ENCODE data around the gene BACE2.
"Not testable (repeated sequence)": the region's sequence is repeated elsewhere in the genome, so short reads cannot be mapped to it uniquely, and the experiment has no call there.

Gene BACE2

DNA sequence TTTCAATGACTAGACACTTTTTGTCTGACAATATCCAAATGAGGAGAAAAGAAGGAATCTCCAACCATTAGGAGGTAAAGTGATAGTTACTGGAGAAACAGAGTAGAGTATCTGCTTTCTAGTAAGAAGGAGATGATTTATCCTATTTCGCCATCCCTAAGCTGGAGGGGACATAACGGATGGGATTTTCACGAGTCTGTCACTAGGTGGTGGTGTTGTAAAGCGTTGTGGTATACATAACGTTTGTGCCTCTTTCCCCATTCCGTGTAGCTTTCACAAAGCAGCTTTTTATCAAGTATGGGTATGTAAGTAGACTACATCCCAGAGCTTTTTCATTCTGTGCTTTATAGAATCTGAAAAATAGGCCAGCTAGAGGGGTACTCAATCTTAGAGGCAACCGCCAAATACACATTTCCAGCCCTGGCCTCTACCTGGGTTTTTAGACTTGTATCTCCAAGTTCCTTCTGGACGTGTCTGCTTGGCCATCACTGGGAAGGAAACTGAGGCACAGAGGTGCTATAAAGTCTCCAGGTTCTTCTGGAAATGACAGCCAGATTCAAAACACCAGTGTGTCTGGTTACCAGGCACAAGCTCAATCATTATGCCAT lies 115.4 kb downstream of the BACE2 start:
- peak; percentile 84 for DNase-seq

DNA sequence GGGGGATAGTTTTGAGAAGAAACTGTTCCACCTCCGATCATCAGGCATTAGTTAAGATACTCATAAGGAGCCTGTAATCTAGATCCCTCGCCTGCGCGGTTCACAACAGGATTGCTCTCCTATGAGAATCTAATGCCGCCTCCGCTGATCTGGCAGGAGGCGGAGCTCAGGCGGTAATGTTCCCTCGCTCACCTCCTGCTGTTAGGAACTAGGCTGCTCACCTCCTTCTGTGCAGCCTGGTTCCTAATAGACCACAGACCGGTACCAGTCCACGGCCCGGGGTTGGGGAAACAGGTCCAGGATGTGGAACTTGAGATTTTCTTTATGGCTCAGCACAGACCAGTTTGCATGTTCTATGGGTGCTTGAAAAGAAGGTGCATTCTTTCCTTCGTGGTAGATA lies 121.5 kb downstream of the BACE2 start:
- DNase-seq: no peak

DNA sequence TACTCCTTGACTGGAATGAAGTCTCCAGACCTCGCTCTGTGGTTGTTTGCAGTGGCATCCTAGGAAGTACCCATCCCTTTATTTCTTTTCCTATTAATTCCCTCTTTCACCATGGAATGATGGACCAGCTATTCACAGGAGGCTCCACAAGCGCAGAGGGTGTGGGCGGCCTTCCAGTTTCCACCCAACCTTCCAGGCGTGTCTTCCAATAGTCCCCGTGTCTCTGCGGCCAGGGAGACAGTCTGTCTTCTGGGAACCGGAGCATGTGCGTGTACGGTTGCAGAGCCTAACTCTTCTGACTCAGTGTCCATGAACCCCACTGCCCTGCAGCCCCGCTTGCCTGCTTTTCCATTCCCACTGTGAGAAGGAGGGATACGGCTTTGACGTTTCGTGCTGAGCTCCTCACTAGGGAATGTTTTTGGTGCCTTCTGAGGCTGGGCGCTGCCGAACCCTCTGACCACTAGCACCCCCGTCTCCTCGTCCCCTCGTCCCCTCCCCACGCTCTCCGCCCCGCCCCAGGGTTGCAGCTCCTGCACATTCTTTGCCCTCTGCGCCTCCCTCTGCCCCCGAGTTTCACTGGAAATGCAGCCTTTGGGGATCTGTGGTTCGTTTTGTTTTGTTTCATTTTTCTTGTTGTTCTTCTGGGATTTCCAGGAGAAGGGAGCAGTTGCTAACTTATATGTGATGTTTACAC lies 122.3 kb downstream of the BACE2 start:
- DNase-seq: no peak

DNA sequence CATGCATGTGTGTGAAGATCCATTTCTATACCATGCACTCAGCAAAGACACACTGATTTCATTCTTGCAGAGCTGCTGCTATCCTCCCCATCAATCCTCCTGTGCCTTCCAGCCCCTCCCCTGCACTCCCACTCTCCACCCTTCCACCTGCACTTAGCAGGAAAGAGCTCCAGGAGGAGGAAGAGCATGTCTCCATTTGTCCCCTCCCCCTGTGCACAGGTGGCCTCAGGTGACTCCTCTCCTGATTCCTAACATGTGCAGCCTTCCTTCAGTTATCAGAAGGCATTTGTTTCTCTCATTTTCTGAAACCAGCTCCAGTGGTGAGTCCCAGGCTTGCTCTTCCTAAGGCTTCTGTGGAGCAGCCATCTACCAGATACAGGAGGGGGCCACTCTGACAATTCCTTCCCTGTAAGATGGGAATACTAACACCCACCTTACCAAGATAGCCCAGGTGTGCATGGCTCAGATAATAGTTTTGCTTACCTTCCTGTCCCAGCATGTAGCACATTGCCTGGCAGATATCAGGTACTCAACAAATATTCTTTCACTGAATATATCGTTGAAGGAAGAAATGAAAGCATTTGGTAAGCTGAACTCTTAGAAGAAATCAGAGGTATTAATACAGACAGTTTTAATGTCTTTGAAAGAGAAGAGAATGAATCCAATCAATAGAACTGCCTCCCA lies 126.7 kb downstream of the BACE2 start:
- DNase-seq: no peak

- DNase-seq: no peak
Observed at GRCh38 chr21:41295721-41296254, 127.8 kb downstream of the BACE2 start.

- no peak for DNase-seq
Observed at GRCh38 chr21:41302976-41303375, 135.0 kb downstream of the BACE2 start.

DNA sequence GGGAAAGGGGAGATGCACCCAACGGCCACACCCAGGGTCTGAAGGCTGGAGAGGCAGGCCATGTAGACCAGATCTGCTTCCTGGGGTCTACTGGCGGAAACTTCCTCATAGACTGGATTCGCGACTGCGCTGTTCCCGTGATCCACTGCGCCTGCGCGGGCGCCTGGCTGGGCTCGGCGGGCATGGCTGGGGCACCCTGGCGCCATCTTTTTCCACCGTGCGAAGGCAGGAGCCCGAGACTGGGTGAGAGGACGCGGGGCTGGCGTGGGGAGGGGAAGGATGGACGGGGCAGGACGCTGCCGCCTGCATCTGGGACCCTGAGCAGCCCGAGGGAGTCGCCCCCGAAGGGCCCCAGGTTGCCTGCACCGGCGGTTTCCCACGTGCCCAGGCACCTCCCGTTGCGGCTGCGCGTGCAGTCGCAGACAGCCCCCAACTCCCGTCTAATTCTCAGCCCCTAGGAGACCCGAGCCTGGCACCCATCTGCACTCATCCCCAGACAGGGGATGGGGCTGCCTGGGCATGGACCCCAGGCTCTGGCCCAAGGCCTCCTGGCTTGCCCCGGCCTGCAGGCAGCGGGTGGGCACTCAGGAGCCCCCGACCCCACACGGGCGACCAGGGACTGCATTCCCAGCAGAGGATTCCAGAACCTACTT lies 136.2 kb downstream of the BACE2 start:
- no peak for DNase-seq

DNA sequence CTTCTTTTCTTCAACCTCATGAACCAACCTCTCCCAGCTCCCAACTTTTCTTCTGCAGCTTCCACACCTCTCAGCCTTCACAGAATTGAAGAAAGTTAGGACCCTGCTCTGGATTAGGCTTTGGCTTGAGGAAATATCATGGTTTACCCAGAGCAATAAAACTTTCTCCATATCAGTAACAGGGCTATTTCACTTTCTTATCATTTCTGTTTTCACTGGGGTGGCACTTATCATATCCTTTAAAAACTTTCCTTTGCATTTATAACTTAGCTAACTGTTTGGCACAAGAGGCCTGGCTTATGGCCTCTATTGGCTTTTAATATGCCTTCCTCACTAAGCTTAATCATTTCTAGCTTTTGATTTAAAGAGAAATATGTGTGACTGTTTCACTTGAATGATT lies 139.3 kb downstream of the BACE2 start:
- no peak for DNase-seq

DNA sequence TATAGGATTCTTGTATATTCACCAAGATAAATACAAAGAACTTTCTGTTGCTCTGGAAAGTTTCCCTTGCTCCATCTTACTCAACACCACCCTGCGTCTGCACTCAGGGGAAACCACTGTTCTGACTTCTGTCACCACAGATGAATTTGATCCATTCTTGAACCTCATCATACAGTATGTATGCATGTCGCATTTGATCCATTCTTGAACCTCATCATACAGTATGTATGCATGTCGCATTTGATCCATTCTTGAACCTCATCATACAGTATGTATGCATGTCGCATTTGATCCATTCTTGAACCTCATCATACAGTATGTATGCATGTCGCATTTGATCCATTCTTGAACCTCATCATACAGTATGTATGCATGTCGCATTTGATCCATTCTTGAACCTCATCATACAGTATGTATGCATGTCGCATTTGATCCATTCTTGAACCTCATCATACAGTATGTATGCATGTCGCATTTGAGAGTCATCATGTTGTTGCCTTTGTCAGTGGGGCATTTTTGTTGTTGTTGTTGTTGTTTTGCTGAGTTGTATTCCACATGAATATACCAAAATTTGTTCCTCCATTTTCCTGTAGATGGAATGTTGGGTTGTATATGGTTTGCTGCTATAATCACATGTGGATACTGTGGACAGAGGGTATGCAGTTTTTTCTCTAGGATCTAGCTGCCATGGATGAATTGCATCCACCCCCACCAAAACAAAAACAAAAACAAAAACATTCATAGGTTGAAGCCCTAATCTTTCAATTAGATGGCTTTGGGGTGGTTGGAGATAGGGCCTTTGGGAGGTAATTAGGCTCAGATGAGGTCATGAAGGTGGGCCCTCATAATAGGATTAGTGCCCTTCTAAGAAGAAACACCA lies 145.6 kb downstream of the BACE2 start:
- DNase-seq: not testable (repeated sequence)

- DNase-seq: no peak
Observed at GRCh38 chr21:41315726-41316125, 147.8 kb downstream of the BACE2 start.

DNA sequence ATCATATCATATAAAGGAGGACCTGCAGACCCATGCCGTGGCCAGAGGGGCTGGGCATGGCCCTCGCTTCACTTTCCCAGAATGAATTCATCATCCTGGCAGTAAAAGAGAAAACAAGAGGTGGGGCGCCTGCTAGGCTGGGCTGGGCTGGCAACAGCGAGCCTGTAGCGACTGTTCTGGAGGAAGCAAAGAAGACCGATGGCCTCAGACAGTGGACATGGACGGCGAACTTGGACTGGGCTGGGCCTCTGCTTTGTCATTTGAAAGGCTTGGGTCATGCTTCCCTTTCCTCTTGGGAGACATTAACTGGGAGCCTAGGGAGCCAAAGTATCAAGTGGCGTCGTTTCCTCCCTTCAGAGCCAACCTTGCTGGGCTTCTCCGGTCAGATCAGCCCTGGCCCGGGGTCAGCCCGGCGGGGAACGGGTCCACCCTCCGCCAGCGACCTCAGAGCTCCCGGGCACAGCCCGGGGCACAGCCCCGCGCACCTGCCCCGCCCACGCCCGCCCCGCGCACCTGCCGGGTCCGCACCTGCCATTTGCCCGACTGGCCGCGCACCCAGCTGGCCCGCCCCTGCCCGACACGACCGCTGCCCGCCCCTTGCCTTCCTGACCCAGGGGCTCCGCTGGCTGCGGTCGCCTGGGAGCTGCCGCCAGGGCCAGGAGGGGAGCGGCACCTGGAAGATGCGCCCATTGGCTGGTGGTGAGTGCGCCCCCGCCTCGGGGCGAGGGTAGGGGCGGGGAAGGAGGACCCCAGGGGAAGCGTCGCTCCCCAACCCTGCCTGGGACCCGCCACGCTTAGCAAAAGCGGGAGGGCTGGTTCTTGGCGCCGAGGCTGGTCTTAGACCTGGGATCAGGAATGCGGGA lies 148.5 kb downstream of the BACE2 start, which contains the start of gene FAM3B:
Gene FAM3B, plus strand, starts transcription at position 602 of the 863 bp plus-strand sequence. Its CDS starts 79 bp downstream, at position 681.
- DNase-seq: no peak

DNA sequence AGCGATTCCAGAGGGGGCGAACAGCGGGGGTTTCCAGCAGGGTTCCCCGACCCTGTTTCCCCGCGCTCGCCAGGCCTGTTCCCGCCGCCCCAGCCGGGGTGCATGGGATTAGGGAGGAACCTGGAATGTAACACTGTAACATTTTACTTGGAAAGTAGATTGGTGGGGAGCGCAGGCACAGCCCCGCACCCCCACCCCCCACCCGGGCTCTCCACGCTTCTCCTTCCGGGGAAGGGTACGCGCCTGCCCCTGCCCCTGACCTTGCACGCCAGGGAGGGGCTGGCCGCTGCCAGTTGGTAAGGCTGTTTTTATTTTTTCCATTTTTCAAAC lies 149.1 kb downstream of the BACE2 start:
- DNase-seq: no peak

GRCh38 chr21:41317458-41317857 lies 149.5 kb downstream of the BACE2 start:
- no peak for DNase-seq

GRCh38 chr21:41318218-41318617 lies 150.3 kb downstream of the BACE2 start:
- no peak for DNase-seq

GRCh38 chr21:41319273-41319672 lies 151.3 kb downstream of the BACE2 start:
- no peak for DNase-seq

- no peak for DNase-seq
Observed at GRCh38 chr21:41321211-41321907, 153.4 kb downstream of the BACE2 start.

DNA sequence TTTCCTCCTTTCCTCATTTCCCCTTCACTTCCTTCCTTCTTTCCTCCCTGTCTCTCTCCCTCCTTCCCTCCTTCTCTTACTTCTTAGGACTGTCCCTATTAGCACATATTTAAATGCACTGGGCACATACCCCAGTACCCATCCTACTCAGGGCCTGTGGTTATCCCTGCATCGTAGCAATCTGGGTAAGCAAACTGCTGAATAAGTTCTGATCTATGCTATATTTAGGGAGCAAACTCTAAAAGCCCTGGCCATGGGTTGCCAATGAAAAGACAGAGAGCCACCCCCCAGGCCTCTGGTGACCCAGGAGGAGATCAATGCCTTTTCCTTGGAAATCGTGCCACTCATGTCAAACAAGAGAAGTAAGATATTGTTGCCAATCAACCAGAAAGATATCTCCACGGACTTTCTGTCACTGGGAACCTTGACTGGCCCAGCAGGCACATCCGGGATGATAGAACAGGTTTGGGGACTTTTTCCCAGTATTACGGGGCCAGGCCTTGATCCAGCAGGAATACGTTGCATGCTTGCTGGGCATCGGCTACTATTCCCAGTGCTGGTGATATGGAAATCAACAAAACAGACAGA lies 154.0 kb downstream of the BACE2 start:
- no peak for DNase-seq

DNA sequence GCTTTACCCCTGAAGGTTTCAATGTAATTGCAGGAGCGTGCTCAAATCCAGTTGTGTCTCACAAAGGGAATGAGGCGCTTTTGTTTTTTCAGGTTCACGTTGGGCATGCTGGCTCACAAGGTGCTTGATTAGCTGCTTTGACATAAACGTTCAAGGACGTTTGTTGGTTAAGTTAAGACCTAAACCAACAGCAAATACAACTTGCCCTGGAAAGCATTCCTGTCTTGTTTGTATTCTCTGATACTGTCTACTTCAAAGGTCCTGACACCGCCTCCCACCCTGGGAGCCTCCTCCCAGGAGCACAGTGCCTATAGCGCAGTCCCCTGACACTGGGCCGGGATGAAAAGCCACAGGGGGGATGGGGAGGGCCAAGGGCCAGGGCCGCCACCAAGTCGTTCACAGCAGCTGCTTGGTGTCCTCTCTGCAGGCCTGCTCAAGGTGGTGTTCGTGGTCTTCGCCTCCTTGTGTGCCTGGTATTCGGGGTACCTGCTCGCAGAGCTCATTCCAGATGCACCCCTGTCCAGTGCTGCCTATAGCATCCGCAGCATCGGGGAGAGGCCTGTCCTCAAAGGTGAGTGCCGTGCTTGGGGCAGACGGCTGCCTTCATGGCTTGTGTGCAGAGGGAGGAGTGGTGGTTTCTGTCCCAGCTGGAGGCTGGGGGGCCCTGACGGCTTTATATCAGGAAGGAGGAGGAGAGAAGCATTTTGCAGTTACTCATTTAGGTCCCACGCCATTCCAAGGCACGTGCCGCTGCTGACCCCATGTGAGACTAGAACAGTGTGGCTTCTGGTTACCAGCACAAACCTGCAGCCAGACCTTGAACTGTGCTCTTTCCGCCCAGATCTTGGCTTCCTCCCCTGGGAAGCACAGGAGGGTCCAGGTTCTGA lies 154.8 kb downstream of the BACE2 start:
- DNase-seq: no peak
